ENCODE results near the gene CACNA1D. TPM values are rescaled to one million over a fixed set of nuclear protein-coding genes. Genes with fewer than 3 reads are reported as not detected.

CACNA1D gene
- total and polyA plus RNA-seq, 8 donors: 5.3 to 22.8 (median 11.6) TPM

DNA sequence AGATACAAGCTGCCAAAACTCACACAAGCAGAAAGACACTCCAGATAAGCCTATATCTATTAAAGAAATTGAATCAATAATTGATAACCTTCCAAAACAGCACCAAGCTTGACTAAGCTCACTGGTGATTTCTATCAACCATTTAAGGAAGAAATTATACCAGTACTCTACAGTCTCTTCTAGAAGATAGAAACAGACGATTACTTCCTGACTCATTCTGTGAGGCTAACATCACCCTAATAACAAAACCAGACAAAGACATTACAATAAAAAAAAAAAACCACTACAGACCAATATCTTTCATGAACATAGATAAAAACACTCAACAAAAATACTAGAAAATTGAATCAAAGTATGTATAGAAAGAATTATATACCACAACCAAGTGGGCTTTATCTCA lies 331.6 kb downstream of the CACNA1D start:
- TF ChIP-seq, protein P1, sequence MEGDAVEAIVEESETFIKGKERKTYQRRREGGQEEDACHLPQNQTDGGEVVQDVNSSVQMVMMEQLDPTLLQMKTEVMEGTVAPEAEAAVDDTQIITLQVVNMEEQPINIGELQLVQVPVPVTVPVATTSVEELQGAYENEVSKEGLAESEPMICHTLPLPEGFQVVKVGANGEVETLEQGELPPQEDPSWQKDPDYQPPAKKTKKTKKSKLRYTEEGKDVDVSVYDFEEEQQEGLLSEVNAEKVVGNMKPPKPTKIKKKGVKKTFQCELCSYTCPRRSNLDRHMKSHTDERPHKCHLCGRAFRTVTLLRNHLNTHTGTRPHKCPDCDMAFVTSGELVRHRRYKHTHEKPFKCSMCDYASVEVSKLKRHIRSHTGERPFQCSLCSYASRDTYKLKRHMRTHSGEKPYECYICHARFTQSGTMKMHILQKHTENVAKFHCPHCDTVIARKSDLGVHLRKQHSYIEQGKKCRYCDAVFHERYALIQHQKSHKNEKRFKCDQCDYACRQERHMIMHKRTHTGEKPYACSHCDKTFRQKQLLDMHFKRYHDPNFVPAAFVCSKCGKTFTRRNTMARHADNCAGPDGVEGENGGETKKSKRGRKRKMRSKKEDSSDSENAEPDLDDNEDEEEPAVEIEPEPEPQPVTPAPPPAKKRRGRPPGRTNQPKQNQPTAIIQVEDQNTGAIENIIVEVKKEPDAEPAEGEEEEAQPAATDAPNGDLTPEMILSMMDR (IDR thresholded peaks at IDR 0.05): no peak
- H3K27me3 ChIP-seq: no peaks in the 10 kb centered on the region
- H3K27ac ChIP-seq: no peak overlapping the region
- DNase-seq (no peak), ATAC-seq (peak in 1 of 4 donors; percentile 34), FAIRE-seq (no peak)
- intact Hi-C loops (cut with DNase I): no loop called here
- H3K9me3 ChIP-seq: no peaks in the 10 kb centered on the region
- peaks cover 0 to 28% (median 4%) of the 10 kb centered on the region in 3 donors for H3K36me3 ChIP-seq
- peaks cover 4 to 18% (median 6%) of the 10 kb centered on the region in 3 donors for H3K4me1 ChIP-seq
- WGBS, 2 donors: 21 to 25% methylated on average over 1 of the region's 1 CpG
- no peak overlapping the region for H3K4me3 ChIP-seq

DNA sequence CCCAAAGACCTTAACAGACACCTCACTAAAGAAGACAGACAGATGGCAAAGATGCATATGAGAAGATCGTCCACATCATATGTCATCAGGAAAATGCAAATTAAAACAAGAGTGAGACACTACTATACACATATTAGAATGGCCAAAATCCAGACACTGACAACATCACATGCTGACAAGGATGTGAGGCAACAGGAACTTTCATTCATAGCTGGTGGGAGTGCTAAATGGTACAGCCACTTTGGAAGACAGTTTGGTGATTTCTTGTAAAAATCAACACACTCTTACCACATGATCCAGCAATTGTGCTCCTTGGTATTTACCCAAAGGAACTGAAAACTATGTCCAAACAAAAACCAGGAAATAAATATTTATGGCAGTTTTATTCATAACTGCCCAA lies 334.2 kb downstream of the CACNA1D start:
- Histone ChIP-seq H3K4me1 (peaks cover 4 to 18% (median 6%) of the 10 kb centered on the region in 3 donors), H3K9me3 (no peaks in the 10 kb centered on the region), H3K27me3 (no peaks in the 10 kb centered on the region), H3K36me3 (peaks cover 0 to 8% (median 0%) of the 10 kb centered on the region in 3 donors), H3K4me3 (no peak overlapping the region), H3K27ac (no peak overlapping the region)
- 76 to 80% methylated on average over 1 of the region's 1 CpG for WGBS, 2 donors
- ATAC-seq (no peak), DNase-seq (no peak), FAIRE-seq (no peak)
- TF ChIP-seq, protein P1 (IDR thresholded peaks at IDR 0.05): no peak
- intact Hi-C loops (cut with DNase I): no loop called here

DNA sequence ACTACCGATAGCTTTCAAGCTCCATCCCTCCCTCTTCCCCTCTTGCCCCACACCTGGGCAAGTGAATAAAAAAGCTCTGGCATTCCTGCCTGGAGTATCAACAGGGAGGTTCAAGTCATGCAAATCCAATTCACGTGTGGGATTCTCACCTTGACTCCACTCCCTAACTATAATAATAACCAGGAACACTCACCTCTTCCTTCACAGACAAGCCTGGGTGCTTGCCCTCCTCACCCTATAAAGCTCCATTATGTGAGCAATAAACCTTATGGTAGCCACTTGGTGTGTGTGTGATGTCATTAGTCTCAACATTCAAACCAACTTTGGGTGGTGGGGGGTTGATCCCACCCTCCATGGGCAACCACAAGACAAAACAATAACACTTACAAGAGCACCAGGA lies 335.2 kb downstream of the CACNA1D start:
- Histone ChIP-seq H3K27ac (no peak overlapping the region), H3K27me3 (no peaks in the 10 kb centered on the region), H3K4me1 (peaks cover 4 to 18% (median 6%) of the 10 kb centered on the region in 3 donors), H3K9me3 (no peaks in the 10 kb centered on the region), H3K4me3 (no peak overlapping the region), H3K36me3 (peaks cover 0 to 5% (median 0%) of the 10 kb centered on the region in 3 donors)
- no peak for DNase-seq
- no peak for FAIRE-seq
- intact Hi-C loops (cut with DNase I): no loop called here
- no peak for ATAC-seq
- WGBS, 2 donors: 88% methylated on average over 2 of the region's 2 CpGs
- TF ChIP-seq, protein P1 (IDR thresholded peaks at IDR 0.05): no peak

DNA sequence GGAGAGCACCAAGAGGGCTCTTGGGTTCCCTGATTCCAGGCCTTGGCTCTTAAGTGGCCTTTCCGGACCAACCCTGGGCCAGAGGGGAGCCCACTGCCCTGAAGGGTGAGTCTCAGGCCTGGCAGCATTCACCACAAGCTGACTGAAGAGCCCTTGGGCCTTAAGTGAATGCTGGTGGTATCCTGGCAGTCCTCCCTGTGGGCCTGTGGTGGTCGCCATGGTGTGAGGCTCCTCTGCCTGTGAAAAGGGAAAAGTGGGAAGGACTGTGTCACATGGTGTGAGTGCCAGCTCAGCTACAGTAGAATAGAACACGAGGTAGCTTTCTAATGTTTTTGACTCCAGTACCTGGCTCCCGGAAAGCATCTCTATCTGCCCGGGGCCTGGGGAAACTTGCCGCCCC lies 336.5 kb downstream of the CACNA1D start:
- no peak for ATAC-seq

DNA sequence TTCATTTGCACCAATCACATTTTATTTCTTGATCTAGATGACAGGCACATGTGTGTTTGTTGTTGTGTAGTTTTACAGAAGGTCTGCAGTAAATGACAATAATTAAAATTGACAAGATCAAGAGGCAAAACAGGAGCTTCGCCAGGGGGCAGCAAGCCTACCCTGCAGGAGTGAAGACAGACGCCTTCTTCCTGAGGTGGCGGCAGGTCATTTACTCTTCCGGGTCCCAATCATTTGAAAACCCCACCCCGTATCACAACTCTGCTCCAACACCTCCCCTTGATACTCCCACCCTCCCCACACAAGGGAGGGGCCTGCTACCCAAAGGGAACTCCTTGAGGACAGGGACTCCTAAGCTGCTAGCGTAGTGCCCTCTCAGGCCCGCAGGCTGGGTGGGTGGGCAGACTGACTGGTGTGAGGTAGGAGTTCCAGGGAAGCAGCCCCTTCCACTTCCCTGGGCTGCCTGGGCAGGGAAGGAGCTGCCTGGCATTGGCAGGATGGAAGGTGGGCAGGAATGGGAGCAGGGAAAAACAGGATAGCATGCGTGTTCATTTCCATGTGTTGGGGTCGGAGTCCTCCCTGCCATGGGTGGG lies 338.7 kb downstream of the CACNA1D start:
- Histone ChIP-seq H3K27ac (no peak overlapping the region), H3K4me3 (no peak overlapping the region), H3K9me3 (no peaks in the 10 kb centered on the region), H3K27me3 (no peaks in the 10 kb centered on the region), H3K4me1 (peaks cover 3 to 14% (median 6%) of the 10 kb centered on the region in 3 donors), H3K36me3 (peaks cover 0 to 5% (median 0%) of the 10 kb centered on the region in 3 donors)
- ATAC-seq (no peak), DNase-seq (no peak), FAIRE-seq (no peak)
- TF ChIP-seq, protein P1 (IDR thresholded peaks at IDR 0.05): no peak
- intact Hi-C loops (cut with DNase I): no loop called here
- WGBS, 2 donors: 90 to 93% methylated on average over 9 of the region's 9 CpGs

More for the DNA sequence above, 336.5 kb downstream of the CACNA1D start:
- H3K4me3 ChIP-seq: no peak overlapping the region
- H3K27me3 ChIP-seq: no peaks in the 10 kb centered on the region
- H3K9me3 ChIP-seq: no peaks in the 10 kb centered on the region
- FAIRE-seq: no peak
- H3K36me3 ChIP-seq: peaks cover 0 to 5% (median 0%) of the 10 kb centered on the region in 3 donors
- TF ChIP-seq, protein P1 (IDR thresholded peaks at IDR 0.05): no peak
- no peak overlapping the region for H3K27ac ChIP-seq
- WGBS, 2 donors: 87 to 90% methylated on average over 6 of the region's 6 CpGs
- intact Hi-C loops (cut with DNase I): no loop called here
- DNase-seq: no peak
- peaks cover 7 to 14% (median 14%) of the 10 kb centered on the region in 3 donors for H3K4me1 ChIP-seq
